GM19035 (cell line): ENCODE data around the gene OPRM1.
"Not testable (repeated sequence)": the region's sequence is repeated elsewhere in the genome, so short reads cannot be mapped to it uniquely, and the experiment has no call there.

Experiments used
- ATAC-seq: cut with Tn5 transposase; IDR thresholded peaks from one replicate; pipeline ENCODE4 v1.9.1; 2021; ENCODE audit not compliant: unreplicated experiment

The OPRM1 gene

GRCh38 chr6:154236646-154237301, 197.7 kb downstream of the OPRM1 start:
- no peak for ATAC-seq

GRCh38 chr6:154238831-154239230, 199.8 kb downstream of the OPRM1 start:
- ATAC-seq: no peak

- ATAC-seq: no peak
Measured at GRCh38 chr6:154239392-154239791, 200.4 kb downstream of the OPRM1 start.

- not testable (repeated sequence) for ATAC-seq
Measured at GRCh38 chr6:154241061-154241460, 202.0 kb downstream of the OPRM1 start.

GRCh38 chr6:154241581-154241980, 202.5 kb downstream of the OPRM1 start:
- ATAC-seq: no peak

- no peak for ATAC-seq
Measured at GRCh38 chr6:154242617-154243357, 203.7 kb downstream of the OPRM1 start.

GRCh38 chr6:154243793-154244750, 205.0 kb downstream of the OPRM1 start:
- ATAC-seq: no peak

- ATAC-seq: no peak
Measured at GRCh38 chr6:154245506-154245905, 206.5 kb downstream of the OPRM1 start.

- no peak for ATAC-seq
Measured at GRCh38 chr6:154246723-154247118, 207.7 kb downstream of the OPRM1 start.

- peak; percentile 47 for ATAC-seq
Measured at GRCh38 chr6:154247119-154247861, 208.2 kb downstream of the OPRM1 start.

- peak; percentile 73 for ATAC-seq
Measured at GRCh38 chr6:154249499-154250298, 210.7 kb downstream of the OPRM1 start.

- no peak for ATAC-seq
Measured at GRCh38 chr6:154251116-154251515, 212.1 kb downstream of the OPRM1 start.

GRCh38 chr6:154252678-154253077, 213.6 kb downstream of the OPRM1 start:
- ATAC-seq: no peak

GRCh38 chr6:154257067-154257466, 218.0 kb downstream of the OPRM1 start:
- ATAC-seq: no peak

- ATAC-seq: peak; percentile 77
Measured at GRCh38 chr6:154258064-154258757, 219.2 kb downstream of the OPRM1 start.

- no peak for ATAC-seq
Measured at GRCh38 chr6:154261688-154262397, 222.8 kb downstream of the OPRM1 start.

- no peak for ATAC-seq
Measured at GRCh38 chr6:154266560-154267099, 227.6 kb downstream of the OPRM1 start.

- no peak for ATAC-seq
Measured at GRCh38 chr6:154267508-154268106, 228.6 kb downstream of the OPRM1 start.
